Measurements from ENCODE around the gene MED27.
A peak's percentile ranks its signal among the peaks of the same experiment; 100 is the strongest.

MED27 gene

GRCh38 chr9:131976157-131977108 lies 103.2 kb downstream of the MED27 start (continued):
- TF ChIP-seq REST (tag by site-specific recombination; IDR thresholded peaks at IDR 0.05) (no peak), PRDM2 (tag by site-specific recombination; IDR thresholded peaks at IDR 0.05; ENCODE audit: borderline replicate concordance) (no peak), ZBTB1 (tag by site-specific recombination; IDR thresholded peaks at IDR 0.05) (no peak), ZNF843 (tag by site-specific recombination; IDR thresholded peaks at IDR 0.05) (no peak), ZNF2 (tag by site-specific recombination; IDR thresholded peaks at IDR 0.05) (no peak)

GRCh38 chr9:131972889-131973288 lies 106.8 kb downstream of the MED27 start:
- no peaks in the 10 kb centered on the region for H3K9me3 ChIP-seq (ENCODE audit: control insufficient read depth, insufficient read depth, low read depth, low read length)
- POLR2A ChIA-PET, result no interaction called here
- CTCF ChIA-PET, result no interaction called here
- H3K36me3 ChIP-seq (ENCODE audit: control insufficient read depth in 2 of 2, insufficient read depth in 1 of 2, low read length in 2 of 2), result no peaks in the 10 kb centered on the region
- H3K4me3 ChIP-seq (ENCODE audit: low read depth, low read length), result no peak overlapping the region
- no peaks in the 10 kb centered on the region for H3K4me1 ChIP-seq (ENCODE audit: control insufficient read depth, insufficient read depth, low read length)
- H3K27ac ChIP-seq (ENCODE audit: extremely low read depth, low read depth, low read length), result no peak overlapping the region
- peak; percentile 73; the same call in 1 of the 2 replicates for TF ChIP-seq PRDM1 (tag by site-specific recombination; IDR thresholded peaks at IDR 0.05)
- TF ChIP-seq ZNF175 (tag by site-specific recombination; IDR thresholded peaks at IDR 0.05), result no peak
- no peak for TF ChIP-seq ZNF830 (tag by site-specific recombination; IDR thresholded peaks at IDR 0.05; ENCODE audit: low read depth)
- no peak for TF ChIP-seq ZNF561 (tag by site-specific recombination; IDR thresholded peaks at IDR 0.05; ENCODE audit: borderline replicate concordance)

GRCh38 chr9:131971482-131972074 lies 108.1 kb downstream of the MED27 start:
- Histone ChIP-seq H3K27ac (ENCODE audit: extremely low read depth, low read depth, low read length) (no peak overlapping the region), H3K36me3 (ENCODE audit: control insufficient read depth in 2 of 2, insufficient read depth in 1 of 2, low read length in 2 of 2) (no peaks in the 10 kb centered on the region), H3K4me1 (ENCODE audit: control insufficient read depth, insufficient read depth, low read length) (no peaks in the 10 kb centered on the region), H3K9me3 (ENCODE audit: control insufficient read depth, insufficient read depth, low read depth, low read length) (no peaks in the 10 kb centered on the region), H3K4me3 (ENCODE audit: low read depth, low read length) (no peak overlapping the region)
- TF ChIP-seq ZBTB20 (tag by site-specific recombination; IDR thresholded peaks at IDR 0.05) (no peak), ZNF132 (tag by site-specific recombination; IDR thresholded peaks at IDR 0.05; ENCODE audit: borderline replicate concordance) (no peak), ZNF830 (tag by site-specific recombination; IDR thresholded peaks at IDR 0.05; ENCODE audit: low read depth) (no peak)
- ChIA-PET CTCF (interaction anchor here (0.6 kb wide), 1 partner anchor 26 kb away, joined by 3 read pairs; no protein-coding TSS in a partner anchor), POLR2A (no interaction called here)

All from HEK293 (cell line).